ENCODE measurements around the gene IQCN.
A peak's percentile ranks its signal among the peaks of the same experiment; 100 is the strongest.

Gene IQCN, protein sequence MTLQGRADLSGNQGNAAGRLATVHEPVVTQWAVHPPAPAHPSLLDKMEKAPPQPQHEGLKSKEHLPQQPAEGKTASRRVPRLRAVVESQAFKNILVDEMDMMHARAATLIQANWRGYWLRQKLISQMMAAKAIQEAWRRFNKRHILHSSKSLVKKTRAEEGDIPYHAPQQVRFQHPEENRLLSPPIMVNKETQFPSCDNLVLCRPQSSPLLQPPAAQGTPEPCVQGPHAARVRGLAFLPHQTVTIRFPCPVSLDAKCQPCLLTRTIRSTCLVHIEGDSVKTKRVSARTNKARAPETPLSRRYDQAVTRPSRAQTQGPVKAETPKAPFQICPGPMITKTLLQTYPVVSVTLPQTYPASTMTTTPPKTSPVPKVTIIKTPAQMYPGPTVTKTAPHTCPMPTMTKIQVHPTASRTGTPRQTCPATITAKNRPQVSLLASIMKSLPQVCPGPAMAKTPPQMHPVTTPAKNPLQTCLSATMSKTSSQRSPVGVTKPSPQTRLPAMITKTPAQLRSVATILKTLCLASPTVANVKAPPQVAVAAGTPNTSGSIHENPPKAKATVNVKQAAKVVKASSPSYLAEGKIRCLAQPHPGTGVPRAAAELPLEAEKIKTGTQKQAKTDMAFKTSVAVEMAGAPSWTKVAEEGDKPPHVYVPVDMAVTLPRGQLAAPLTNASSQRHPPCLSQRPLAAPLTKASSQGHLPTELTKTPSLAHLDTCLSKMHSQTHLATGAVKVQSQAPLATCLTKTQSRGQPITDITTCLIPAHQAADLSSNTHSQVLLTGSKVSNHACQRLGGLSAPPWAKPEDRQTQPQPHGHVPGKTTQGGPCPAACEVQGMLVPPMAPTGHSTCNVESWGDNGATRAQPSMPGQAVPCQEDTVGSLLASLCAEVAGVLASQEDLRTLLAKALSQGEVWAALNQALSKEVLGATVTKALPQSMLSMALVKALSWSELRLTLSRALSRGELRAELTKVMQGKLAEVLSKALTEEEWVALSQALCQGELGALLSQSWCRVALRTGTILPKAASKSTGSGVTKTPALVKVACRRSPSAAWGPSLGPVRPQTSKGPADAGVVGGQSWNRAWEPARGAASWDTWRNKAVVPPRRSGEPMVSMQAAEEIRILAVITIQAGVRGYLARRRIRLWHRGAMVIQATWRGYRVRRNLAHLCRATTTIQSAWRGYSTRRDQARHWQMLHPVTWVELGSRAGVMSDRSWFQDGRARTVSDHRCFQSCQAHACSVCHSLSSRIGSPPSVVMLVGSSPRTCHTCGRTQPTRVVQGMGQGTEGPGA (N-terminal part only)

DNA sequence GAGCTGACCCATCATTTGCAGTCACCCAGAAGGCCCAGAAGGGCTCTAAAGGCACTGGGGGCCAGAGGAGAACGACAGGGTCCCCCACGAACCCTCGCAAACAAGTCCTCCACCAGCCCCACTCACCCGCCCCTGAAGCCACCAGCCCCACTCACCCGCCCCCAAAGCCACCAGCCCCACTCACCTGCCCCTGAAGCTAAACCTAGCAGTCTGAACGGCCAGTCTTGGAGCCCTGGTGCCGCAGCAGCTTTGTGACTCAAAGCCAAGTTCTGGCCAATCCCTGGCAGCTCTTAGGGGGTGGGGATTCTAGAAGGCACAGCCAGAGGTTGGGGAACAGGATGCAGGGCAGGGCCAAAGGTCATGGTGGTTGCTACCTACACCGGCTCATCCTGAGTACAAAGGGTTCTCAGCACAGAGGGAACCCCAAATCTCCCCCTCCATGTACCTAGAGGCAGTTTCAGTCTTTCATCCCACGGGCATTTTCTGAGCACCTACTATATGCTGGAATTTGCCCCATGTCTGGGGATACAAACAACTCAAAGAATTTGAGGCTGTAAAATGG lies at the start of gene IQCN:
IQCN (minus strand) TSS at position 234 of the 562 bp plus-strand sequence. CDS start 4,974 bp downstream, outside the sequence.
- Histone ChIP-seq H3K4me3 (ENCODE audit: low read depth, low read length) (no peak within 1 kb of the TSS), H3K36me3 (ENCODE audit: control insufficient read depth, insufficient read depth, low read length) (peaks cover 7% of the 10 kb centered on the region), H3K4me1 (ENCODE audit: control insufficient read depth, insufficient read depth, low read length) (no peaks in the 10 kb centered on the region), H3K9ac (ENCODE audit: low read depth, low read length) (no peak within 1 kb of the TSS), H3K27me3 (ENCODE audit: control insufficient read depth, insufficient read depth, low read length) (no peaks in the 10 kb centered on the region), H3K9me3 (ENCODE audit: control insufficient read depth, insufficient read depth, low read length) (no peaks in the 10 kb centered on the region)

DNA sequence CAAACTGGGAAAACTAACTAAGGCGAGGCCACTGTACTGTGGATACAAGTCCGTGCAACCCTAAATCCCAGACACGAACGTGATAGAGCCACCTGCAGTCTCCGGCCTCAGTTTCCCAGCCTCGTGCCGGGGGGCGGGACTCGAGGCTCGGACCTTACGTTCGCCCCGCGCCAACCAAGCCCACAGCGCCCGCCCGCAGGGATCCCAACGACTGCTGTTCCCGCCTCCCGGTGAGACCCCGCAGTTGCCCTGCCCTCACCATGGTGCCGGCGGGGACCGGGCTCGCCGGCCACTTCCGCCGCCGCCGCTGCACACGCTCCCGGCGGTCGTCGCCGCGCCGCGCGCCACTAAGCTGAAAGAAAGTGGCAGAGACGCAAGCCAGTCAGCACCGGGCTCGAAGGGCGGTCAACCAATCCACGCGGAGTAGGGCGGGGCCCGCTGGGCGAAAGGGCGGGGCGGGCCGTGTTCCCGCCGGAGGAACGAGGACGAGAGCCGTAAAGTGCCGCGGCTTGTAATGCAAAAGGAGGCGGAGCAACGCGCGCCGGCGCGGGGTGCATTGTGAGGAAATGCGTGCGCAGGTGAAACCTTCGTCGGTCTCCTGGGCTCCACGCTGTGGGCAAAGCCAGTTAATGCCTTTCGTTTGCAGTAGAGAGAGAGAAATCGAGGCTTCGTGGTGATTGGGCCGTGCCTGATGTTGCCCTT lies 48.7 kb upstream of the IQCN start, which contains the start of gene LSM4:
LSM4 (minus strand) TSS at position 318 of the 702 bp plus-strand sequence; CDS start at position 262, 56 bp downstream.
- Histone ChIP-seq H3K9me3 (ENCODE audit: control insufficient read depth, insufficient read depth, low read length) (no peaks in the 10 kb centered on the region), H3K4me1 (ENCODE audit: control insufficient read depth, insufficient read depth, low read length) (peaks cover 8% of the 10 kb centered on the region), H3K4me3 (ENCODE audit: low read depth, low read length) (peak within 1 kb of the TSS; percentile 92), H3K9ac (ENCODE audit: low read depth, low read length) (peak within 1 kb of the TSS; percentile 94), H3K27me3 (ENCODE audit: control insufficient read depth, insufficient read depth, low read length) (no peaks in the 10 kb centered on the region), H3K36me3 (ENCODE audit: control insufficient read depth, insufficient read depth, low read length) (peaks cover 13% of the 10 kb centered on the region)

DNA sequence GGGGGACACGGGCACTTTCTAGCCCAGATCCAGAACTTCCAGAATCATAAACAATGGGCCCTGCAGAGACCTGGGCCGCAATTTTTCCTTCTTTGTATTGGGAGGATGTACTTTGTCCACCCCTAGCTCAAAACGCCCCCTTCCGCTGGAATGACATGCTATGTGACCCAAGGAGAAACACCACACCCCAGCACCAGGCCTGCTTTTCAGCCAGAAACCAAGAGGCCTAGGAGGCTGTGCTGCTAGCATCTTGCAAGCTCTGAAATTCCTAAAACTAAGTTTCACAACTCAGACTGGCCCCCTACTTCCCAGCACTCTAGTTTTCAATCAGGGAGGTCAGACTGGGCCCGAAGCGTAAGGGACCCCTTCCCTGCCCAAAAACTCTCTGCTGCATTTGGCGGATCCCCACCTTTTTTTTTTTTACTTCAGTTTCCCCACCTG lies 48.1 kb upstream of the IQCN start:
- H3K27me3 ChIP-seq (ENCODE audit: control insufficient read depth, insufficient read depth, low read length), result no peaks in the 10 kb centered on the region
- H3K9me3 ChIP-seq (ENCODE audit: control insufficient read depth, insufficient read depth, low read length), result no peaks in the 10 kb centered on the region
- peak overlapping the region; percentile 94 for H3K9ac ChIP-seq (ENCODE audit: low read depth, low read length)
- peaks cover 13% of the 10 kb centered on the region for H3K36me3 ChIP-seq (ENCODE audit: control insufficient read depth, insufficient read depth, low read length)
- peak overlapping the region; percentile 92 for H3K4me3 ChIP-seq (ENCODE audit: low read depth, low read length)
- peaks cover 8% of the 10 kb centered on the region for H3K4me1 ChIP-seq (ENCODE audit: control insufficient read depth, insufficient read depth, low read length)

DNA sequence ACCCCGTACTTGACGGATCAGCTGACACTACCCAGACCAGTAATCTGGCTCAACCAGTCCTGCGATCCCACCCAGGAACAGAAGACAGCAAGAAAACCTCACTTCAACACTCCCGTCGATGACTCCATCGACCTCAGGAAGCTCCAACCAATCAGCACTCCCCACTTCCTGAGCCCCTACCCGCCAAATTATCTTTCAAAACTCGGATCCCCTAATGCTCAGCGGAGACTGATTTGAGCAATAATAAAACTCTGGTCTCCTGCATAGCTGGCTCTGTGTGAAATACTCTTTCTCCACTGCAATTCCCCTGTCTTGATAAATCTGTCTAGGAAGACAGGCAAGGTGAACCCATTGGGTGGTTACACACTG lies 47.5 kb upstream of the IQCN start:
- H3K4me1 ChIP-seq (ENCODE audit: control insufficient read depth, insufficient read depth, low read length), result peaks cover 8% of the 10 kb centered on the region
- H3K9me3 ChIP-seq (ENCODE audit: control insufficient read depth, insufficient read depth, low read length), result no peaks in the 10 kb centered on the region
- no peaks in the 10 kb centered on the region for H3K27me3 ChIP-seq (ENCODE audit: control insufficient read depth, insufficient read depth, low read length)
- H3K36me3 ChIP-seq (ENCODE audit: control insufficient read depth, insufficient read depth, low read length), result peaks cover 13% of the 10 kb centered on the region
- peak overlapping the region; percentile 94 for H3K9ac ChIP-seq (ENCODE audit: low read depth, low read length)
- H3K4me3 ChIP-seq (ENCODE audit: low read depth, low read length), result peak overlapping the region; percentile 92

DNA sequence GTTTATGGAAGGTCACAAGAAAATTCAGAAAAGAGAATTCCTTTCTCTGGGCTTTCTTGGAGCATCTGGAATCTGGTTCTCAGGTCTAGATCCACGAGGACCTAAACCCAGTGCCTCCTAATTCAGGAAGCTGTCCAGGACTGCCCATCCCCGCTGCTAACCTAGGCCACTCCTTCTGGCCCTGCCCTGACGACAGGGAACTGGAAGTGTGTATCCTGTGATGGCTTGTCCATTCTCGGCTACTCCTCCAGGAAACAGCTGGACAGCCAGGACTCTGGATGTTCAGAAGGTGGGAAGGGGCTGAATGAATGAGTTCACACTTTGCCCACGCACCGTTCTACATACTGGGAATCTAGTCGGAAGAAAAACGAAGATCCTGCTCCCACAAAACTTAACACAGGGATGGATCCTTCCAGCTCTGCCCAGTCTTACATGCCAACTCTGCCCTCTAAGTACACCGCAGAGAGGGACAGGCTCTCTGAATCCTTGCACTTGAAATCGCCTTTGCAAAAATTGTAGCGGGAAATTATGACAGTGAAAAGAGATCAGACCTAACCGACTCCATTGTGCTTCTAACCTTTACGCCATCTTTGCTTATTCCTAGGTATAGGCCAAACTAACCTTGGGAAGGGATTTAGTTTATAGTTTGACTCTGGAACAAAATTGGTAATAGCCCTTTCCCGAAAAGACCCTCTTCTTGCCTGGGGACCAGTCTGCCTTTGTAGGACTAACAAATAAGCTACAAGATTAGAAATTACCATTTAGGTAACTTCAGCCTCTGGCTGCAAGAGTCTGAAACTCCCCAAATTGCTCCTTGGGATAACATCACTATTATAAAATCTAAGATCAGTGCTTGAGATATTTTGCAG lies 46.8 kb upstream of the IQCN start:
- Histone ChIP-seq H3K27me3 (ENCODE audit: control insufficient read depth, insufficient read depth, low read length) (no peaks in the 10 kb centered on the region), H3K4me1 (ENCODE audit: control insufficient read depth, insufficient read depth, low read length) (peaks cover 8% of the 10 kb centered on the region), H3K4me3 (ENCODE audit: low read depth, low read length) (peak overlapping the region; percentile 92), H3K9me3 (ENCODE audit: control insufficient read depth, insufficient read depth, low read length) (no peaks in the 10 kb centered on the region), H3K36me3 (ENCODE audit: control insufficient read depth, insufficient read depth, low read length) (peaks cover 13% of the 10 kb centered on the region), H3K9ac (ENCODE audit: low read depth, low read length) (no peak overlapping the region)

DNA sequence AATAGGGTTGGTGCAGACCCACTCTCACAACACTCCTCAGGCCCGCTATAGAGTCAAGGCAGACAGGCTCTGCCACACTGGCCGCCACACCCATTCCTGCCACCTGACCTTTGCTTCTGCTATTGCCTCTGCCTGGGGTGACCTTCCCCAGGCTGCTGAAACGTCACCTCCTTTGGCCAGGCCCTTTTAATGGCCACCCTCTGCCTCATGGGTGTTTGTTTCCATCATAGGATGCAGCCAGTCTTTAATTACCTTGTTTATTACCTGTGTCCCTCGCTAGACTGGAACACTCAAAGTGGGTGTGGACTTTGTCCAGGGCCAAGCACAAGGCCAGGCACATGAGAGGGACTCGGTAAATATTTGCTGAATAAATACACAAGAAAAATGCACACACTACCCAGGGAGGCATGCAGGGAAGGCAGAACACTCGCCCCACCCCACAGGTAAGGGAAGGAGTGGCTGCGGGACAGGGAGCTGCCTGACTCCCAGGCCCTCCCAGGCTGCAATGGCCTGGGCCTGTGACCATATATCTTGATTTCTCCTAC lies 45.4 kb upstream of the IQCN start:
- H3K9ac ChIP-seq (ENCODE audit: low read depth, low read length), result no peak overlapping the region
- H3K36me3 ChIP-seq (ENCODE audit: control insufficient read depth, insufficient read depth, low read length), result peaks cover 17% of the 10 kb centered on the region
- no peaks in the 10 kb centered on the region for H3K27me3 ChIP-seq (ENCODE audit: control insufficient read depth, insufficient read depth, low read length)
- H3K4me1 ChIP-seq (ENCODE audit: control insufficient read depth, insufficient read depth, low read length), result peaks cover 8% of the 10 kb centered on the region
- H3K4me3 ChIP-seq (ENCODE audit: low read depth, low read length), result no peak overlapping the region
- no peaks in the 10 kb centered on the region for H3K9me3 ChIP-seq (ENCODE audit: control insufficient read depth, insufficient read depth, low read length)

DNA sequence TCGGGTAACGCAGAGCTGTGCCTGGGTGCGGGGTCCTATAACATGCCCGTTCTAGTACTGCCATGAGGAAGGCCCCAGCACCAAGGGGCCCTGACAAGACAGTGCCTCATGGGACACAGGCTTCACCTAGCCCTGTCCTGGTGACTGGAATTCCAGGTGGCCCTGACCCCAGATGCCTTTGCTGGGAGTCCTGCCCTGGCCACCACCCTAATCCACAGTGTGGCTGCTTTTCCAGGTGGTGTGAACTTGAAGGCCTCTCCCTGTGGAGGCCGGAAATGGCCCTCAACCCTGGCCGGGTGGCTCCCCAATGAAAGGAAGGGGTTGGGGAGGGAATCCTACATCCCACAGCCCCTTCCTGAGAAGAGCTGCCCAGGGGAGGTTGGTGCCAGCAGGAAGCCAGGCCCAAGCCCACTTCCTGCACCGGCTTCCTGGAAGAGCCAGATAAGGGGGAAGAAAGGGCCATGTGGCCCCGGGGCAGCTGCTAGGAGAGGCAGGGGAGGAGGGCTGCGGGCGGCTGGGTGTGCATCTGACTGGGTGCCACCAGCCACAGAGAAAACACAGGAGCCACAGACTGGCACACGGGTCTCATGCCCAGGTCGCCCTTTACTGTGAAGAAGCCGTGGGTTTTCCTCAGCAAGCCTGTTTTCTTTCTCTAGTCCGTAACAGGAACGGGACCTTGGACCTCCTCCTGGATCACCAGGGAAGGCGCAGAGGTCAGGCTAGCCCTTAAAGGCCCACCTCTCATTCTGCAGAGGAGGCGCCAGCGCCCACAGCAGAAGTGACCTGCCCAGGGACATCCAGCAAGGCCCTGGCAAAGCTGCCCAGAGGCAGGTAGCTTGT lies 43.9 kb upstream of the IQCN start:
- Histone ChIP-seq H3K9ac (ENCODE audit: low read depth, low read length) (no peak overlapping the region), H3K9me3 (ENCODE audit: control insufficient read depth, insufficient read depth, low read length) (no peaks in the 10 kb centered on the region), H3K4me3 (ENCODE audit: low read depth, low read length) (no peak overlapping the region), H3K4me1 (ENCODE audit: control insufficient read depth, insufficient read depth, low read length) (peaks cover 5% of the 10 kb centered on the region), H3K36me3 (ENCODE audit: control insufficient read depth, insufficient read depth, low read length) (peaks cover 27% of the 10 kb centered on the region), H3K27me3 (ENCODE audit: control insufficient read depth, insufficient read depth, low read length) (no peaks in the 10 kb centered on the region)

DNA sequence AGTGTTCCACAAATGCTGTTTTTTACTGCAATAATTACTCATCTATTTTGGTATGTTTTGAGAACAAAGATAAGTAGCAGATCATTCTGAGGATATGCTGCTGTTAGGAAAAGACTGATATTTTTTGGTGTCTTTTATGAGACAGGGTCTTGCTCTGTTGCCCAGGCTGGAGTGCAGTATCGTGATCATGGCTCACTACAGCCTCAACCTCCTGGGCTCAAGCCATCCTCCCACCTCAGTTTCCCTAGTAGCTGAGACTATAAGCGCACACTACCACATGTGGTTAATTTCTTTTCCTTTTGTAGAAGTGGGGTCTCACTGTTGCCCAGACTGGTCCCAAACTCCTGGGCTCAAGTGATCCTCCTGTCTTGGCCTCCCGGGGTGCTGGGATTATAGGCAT lies 39.1 kb upstream of the IQCN start:
- Histone ChIP-seq H3K4me1 (ENCODE audit: control insufficient read depth, insufficient read depth, low read length) (no peaks in the 10 kb centered on the region), H3K4me3 (ENCODE audit: low read depth, low read length) (no peak overlapping the region), H3K36me3 (ENCODE audit: control insufficient read depth, insufficient read depth, low read length) (peaks cover 52% of the 10 kb centered on the region), H3K9ac (ENCODE audit: low read depth, low read length) (no peak overlapping the region), H3K27me3 (ENCODE audit: control insufficient read depth, insufficient read depth, low read length) (no peaks in the 10 kb centered on the region), H3K9me3 (ENCODE audit: control insufficient read depth, insufficient read depth, low read length) (no peaks in the 10 kb centered on the region)

DNA sequence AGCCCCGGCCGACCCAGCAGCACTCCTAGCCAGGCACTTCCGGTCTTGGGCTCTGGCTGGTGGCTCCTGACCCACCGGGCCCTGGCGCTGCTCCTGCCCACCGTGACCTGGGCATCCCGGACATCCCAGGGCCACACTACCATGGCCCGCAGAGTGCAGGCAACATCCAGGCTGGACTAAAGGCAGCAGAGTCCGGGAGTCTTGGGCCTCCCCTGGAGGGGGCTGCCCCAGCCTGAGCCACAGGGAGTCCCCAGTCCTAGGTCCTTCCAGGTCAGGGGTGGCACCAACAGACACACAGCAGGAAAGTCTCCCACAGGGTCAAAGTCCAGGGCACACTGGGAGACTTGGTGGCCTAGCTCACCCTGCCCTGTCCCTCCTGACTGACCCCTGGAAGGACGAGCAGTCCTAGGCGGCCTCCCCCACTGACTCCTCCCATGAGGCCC lies 37.9 kb upstream of the IQCN start:
- no peak overlapping the region for H3K4me3 ChIP-seq (ENCODE audit: low read depth, low read length)
- H3K36me3 ChIP-seq (ENCODE audit: control insufficient read depth, insufficient read depth, low read length), result peaks cover 64% of the 10 kb centered on the region
- no peaks in the 10 kb centered on the region for H3K9me3 ChIP-seq (ENCODE audit: control insufficient read depth, insufficient read depth, low read length)
- no peaks in the 10 kb centered on the region for H3K4me1 ChIP-seq (ENCODE audit: control insufficient read depth, insufficient read depth, low read length)
- no peak overlapping the region for H3K9ac ChIP-seq (ENCODE audit: low read depth, low read length)
- H3K27me3 ChIP-seq (ENCODE audit: control insufficient read depth, insufficient read depth, low read length), result no peaks in the 10 kb centered on the region
